ENCODE measurements around the gene MLLT6.
"Not testable (repeated sequence)": the region's sequence is repeated elsewhere in the genome, so short reads cannot be mapped to it uniquely, and the experiment has no call there.

The MLLT6 gene

GRCh38 chr17:38725066-38725465 lies 20.0 kb downstream of the MLLT6 start:
- no peak for DNase-seq (ENCODE audit: extremely low read depth in 1 of 2, low read depth in 1 of 2)

DNA sequence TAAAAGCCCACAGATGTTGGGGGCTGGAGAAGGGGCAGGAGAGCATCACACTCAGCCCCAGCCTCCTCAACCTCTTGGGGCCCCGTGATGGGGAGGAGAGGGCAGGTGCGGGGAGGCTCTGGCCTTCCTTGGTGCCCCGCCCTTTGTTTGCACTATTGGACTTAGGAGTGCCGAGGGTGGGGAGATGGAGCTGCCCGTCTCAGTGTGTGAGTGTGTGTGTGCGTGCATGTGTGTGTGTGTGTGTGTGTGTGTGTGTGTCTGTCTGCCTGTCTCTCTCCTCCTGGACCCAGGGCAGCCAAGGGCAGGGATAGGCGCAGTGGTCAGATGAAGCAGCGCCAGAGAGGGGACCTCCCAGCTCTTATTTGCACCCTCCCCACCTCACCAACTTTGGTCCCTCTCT lies 21.1 kb downstream of the MLLT6 start:
- not testable (repeated sequence) for DNase-seq (ENCODE audit: extremely low read depth in 1 of 2, low read depth in 1 of 2)

DNA sequence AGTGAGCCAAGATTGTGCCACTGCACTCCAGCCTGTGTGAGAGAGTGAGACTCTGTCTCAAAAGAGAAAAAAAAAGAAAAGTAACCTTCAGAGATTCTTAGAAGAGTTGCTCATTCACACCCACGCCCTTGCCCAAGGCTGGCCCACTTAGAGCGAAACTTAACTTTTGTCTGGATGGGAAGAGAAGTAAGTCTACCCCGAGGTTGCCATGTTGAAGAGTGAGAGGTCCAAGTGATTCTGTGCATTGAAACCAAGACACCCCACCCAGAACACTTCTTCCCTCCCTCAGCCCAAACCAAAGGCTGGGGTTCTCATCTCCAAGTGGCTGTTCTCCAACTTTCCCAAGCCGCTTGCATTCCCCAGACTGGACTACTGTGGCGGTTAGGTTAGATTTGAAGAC lies 22.7 kb downstream of the MLLT6 start:
- peak in 1 of 2 donors; percentile 89 for DNase-seq (ENCODE audit: extremely low read depth in 1 of 2, low read depth in 1 of 2)

- DNase-seq (ENCODE audit: extremely low read depth in 1 of 2, low read depth in 1 of 2): peak in 1 of 2 donors; percentile 52
These were observed 23.3 kb downstream of the MLLT6 start for GRCh38 chr17:38728290-38728831.

GRCh38 chr17:38729368-38729885 lies 24.4 kb downstream of the MLLT6 start:
- DNase-seq (ENCODE audit: extremely low read depth in 1 of 2, low read depth in 1 of 2): no peak

DNA sequence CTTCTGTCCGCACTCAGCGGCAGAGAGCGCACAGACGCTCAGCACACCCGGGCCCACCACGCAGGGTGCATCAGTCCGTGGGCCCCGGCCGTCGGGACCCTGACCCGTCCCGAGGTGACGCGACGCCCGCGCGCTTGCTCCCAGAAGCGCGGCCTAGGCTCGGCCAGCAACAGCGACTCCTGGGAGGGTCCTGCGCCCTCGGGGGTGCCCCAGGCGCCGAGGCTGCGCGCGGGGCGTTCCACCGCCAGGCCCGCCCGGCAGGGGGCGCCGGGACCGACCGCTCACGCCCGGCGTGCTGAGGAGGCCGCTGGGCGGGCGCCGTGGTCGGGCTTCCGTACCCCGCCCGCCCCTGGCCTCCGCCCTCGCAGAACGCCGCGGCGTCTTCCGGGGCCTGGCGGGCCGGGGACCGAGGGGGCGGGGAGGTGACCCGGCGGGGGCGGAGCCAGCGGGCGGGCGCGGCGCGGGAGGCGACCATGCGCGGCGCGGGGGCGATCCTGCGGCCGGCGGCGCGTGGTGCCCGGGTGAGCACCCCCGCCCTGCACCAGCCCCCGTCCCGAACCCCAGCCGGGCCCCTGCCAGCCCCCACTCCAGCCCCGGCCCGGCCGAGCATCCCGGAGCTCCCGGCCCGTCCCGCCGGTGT lies 24.9 kb downstream of the MLLT6 start, which contains the start of gene CISD3:
TSS of gene CISD3 (plus strand) at position 456 of the 640 bp plus-strand sequence. CDS start at position 474, 18 bp downstream.
- peak; percentile 70 to 85 for DNase-seq (ENCODE audit: extremely low read depth in 1 of 2, low read depth in 1 of 2)

DNA sequence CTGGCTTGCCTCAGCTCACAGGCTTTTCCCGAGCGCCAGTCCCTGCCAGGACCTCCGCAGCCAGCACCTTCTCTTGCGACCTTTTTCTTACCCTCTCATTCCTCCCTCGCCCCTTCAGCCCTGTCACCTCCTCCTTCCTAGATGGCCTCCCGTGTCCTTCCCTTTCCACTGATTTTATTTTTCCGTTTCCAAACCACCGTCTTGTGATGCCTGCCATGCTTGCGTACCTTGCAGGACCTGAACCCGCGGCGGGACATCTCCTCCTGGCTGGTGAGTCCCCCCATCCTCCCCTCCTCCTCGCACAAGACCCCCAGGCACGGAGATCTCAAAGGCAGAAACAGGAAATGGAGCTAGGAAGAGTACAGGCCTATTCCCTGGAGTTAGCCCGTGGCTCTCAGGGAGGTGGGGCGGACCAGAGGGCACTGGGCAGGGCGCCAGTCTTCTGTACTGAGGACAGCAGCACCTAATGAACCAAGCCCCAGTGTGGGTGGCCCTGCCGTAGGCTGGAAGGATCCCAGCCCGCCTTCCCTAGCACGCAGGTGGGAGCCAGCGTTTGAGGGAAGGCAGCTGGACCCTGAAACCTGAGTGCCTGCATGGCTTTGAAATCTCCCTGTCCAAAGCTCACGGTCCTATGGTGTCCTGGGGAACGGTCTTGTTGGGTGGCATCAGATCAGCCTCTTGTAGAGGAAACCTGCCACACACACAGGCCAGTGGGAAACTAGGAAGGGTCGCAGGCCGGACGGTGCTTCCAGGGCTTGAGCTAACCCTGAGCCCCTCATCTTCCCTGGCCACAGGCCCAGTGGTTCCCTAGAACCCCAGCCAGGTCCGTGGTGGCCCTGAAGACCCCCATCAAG lies 25.7 kb downstream of the MLLT6 start:
- DNase-seq (ENCODE audit: extremely low read depth in 1 of 2, low read depth in 1 of 2): no peak

- no peak for DNase-seq (ENCODE audit: extremely low read depth in 1 of 2, low read depth in 1 of 2)
These were observed 26.6 kb downstream of the MLLT6 start for GRCh38 chr17:38731526-38732294.

- DNase-seq (ENCODE audit: extremely low read depth in 1 of 2, low read depth in 1 of 2): no peak
These were observed 27.6 kb downstream of the MLLT6 start for GRCh38 chr17:38732376-38733281.

DNA sequence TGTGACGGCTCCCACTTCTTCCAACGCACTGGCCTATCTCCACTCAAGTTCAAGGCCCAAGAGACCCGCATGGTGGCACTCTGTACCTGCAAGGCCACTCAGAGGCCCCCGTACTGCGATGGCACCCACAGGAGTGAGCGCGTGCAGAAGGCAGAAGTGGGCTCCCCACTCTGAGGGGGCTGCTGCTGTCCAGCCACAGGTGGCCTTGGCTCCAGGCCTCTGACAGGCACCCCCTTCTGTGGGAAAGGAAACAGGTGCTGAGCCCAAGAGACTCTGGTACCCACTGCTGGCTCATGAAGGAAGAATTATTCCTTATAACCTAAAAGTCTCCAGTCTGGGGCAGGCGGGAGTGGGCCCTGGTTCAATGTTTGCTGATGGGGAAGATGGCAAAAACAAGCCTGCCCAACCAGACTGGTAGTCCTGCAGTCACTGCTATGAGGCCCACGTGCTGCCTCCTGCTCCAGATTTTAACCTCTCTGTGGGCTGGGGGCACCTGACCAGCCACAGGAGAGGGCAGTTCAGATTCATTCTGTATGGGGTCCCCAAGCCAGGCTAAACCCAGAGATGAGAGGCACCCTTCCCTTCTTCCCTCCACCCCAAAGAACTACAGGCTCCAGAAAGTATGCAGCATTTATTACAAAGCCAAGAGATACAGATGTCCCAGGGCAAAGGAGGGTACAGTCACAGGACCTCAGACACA lies 28.4 kb downstream of the MLLT6 start:
- DNase-seq (ENCODE audit: extremely low read depth in 1 of 2, low read depth in 1 of 2): no peak

GRCh38 chr17:38733982-38734973 lies 29.2 kb downstream of the MLLT6 start:
- DNase-seq (ENCODE audit: extremely low read depth in 1 of 2, low read depth in 1 of 2): no peak

GRCh38 chr17:38735161-38735997 lies 30.3 kb downstream of the MLLT6 start:
- DNase-seq (ENCODE audit: extremely low read depth in 1 of 2, low read depth in 1 of 2): peak in 1 of 2 donors; percentile 55

- no peak for DNase-seq (ENCODE audit: extremely low read depth in 1 of 2, low read depth in 1 of 2)
These were observed 33.1 kb downstream of the MLLT6 start for GRCh38 chr17:38738007-38738662.

DNA sequence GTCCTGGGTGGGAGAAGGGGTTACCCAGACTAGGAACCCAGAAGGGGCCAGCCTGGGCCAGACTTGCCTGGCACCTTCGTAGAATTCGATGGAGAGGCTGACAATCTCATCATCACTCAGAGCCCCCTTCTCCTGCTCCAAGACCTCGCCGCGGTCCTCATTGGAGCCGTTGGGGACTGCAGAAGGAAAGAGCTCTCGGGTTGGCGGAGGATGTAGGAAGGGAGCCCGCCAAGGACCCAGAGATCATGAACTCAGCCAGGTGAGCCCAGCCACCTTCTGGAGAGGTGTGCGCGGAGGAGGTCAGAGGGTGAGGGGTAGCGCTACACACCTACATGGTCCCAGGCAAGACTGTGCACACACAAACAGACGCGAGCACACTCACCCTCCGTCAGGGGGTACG lies 33.6 kb downstream of the MLLT6 start:
- DNase-seq (ENCODE audit: extremely low read depth in 1 of 2, low read depth in 1 of 2): no peak

GRCh38 chr17:38739305-38739704 lies 34.2 kb downstream of the MLLT6 start:
- DNase-seq (ENCODE audit: extremely low read depth in 1 of 2, low read depth in 1 of 2): no peak

GRCh38 chr17:38740044-38740443 lies 35.0 kb downstream of the MLLT6 start:
- DNase-seq (ENCODE audit: extremely low read depth in 1 of 2, low read depth in 1 of 2): no peak

GRCh38 chr17:38740806-38741205 lies 35.7 kb downstream of the MLLT6 start:
- DNase-seq (ENCODE audit: extremely low read depth in 1 of 2, low read depth in 1 of 2): no peak

Measured in stimulated activated CD8-positive, alpha-beta memory T cell treated with anti-CD3 and anti-CD28 coated beads, Interleukin-7, amount 100 ng/mL, for 48 hours (primary cell).